ENCODE results near the gene SNX9.

GRCh38 chr6:157929076-157929475 is 106.0 kb downstream of the SNX9 start:
- TF ChIP-seq EP300 (IDR thresholded peaks at IDR 0.05; ENCODE audit: borderline replicate concordance) (no peak), REST (IDR thresholded peaks at IDR 0.05; ENCODE audit: low read depth) (no peak), TCF12 (IDR thresholded peaks at IDR 0.05; ENCODE audit: low read depth) (no peak), EGR1 (IDR thresholded peaks at IDR 0.05) (no peak), MAX (IDR thresholded peaks at IDR 0.05) (no peak), RAD21 (IDR thresholded peaks at IDR 0.05; ENCODE audit: low read depth) (no peak), YY1 (IDR thresholded peaks at IDR 0.05; ENCODE audit: low read depth) (no peak), TAF1 (IDR thresholded peaks at IDR 0.05; ENCODE audit: low read depth) (no peak), NFIC (IDR thresholded peaks at IDR 0.05) (no peak), USF1 (IDR thresholded peaks at IDR 0.05) (no peak)

All from Ishikawa (cell line).